Measurements from ENCODE around the gene DPF1.

- TF ChIP-seq CTCF (IDR thresholded peaks at IDR 0.05) (no peak), POLR2A (IDR thresholded peaks at IDR 0.05) (no peak)
Measured at GRCh38 chr19:38175422-38175821, 48.6 kb downstream of the DPF1 start.

All from lower leg skin (tissue), 3 donors.